Measurements from ENCODE around the gene SLC1A4.
"Not testable (repeated sequence)": the region's sequence is repeated elsewhere in the genome, so short reads cannot be mapped to it uniquely, and the experiment has no call there.

Gene SLC1A4

DNA sequence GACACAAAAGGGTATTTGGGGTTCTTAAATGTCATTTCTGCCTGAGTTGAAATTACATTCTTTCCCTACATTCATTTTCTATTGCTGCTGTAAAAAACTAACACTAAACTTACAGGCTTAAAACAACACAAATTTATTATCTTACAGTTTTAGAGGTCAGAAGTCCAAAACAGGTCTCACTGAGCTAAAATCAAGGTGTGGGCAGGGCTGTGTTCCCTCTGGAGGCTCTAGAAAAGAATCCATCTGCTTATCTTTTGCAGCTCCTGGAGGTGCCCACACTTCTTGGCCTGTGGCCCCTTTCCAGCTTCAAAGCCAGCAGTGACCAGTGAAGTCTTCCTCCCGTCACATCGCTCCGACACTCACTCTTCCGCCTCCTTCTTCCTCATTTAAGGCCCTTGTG is 23.2 kb upstream of the SLC1A4 start:
- no peak for DNase-seq

GRCh38 chr2:64966839-64967238 is 22.4 kb upstream of the SLC1A4 start:
- no peak for DNase-seq

- no peak for DNase-seq
Observed at GRCh38 chr2:64967601-64968000, 21.6 kb upstream of the SLC1A4 start.

DNA sequence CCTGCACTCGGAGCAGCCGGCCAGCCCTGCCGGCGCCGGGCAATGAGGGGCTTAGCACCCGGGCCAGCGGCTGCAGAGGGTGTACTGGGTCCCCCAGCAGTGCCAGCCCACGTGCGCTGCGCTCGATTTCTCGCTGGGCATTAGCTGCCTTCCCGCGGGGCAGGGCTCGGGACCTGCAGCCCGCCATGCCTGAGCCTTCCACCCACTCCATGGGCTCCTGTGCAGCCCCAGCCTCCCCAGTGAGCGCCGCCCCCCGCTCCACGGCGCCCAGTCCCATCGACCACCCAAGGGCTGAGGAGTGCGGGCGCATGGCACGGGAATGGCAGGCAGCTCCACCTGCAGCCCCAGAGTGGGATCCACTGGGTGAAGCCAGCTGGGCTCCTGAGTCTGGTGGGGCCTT is 20.1 kb upstream of the SLC1A4 start:
- DNase-seq, result not testable (repeated sequence)

DNA sequence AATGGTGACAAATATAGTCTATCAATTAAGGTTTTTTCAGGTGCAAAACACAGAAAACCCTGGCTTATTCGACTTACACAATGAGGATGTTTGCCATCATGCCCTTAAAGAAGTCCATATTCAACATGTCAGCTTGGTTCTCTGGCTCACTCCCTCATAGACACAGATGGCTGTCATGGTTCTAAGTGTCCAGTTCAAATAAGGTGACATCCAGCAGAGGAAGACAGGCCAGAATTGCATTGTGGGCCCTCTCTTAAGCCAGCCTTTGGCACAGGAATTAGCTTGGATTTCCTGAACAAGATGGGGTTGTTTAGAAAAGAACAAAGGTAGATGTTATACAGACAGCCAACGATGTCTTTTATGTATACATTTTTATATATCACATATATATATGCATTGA is 18.7 kb upstream of the SLC1A4 start:
- DNase-seq, result no peak

- DNase-seq, result no peak
Observed at GRCh38 chr2:64972426-64972825, 16.8 kb upstream of the SLC1A4 start.

GRCh38 chr2:64972876-64973275 is 16.3 kb upstream of the SLC1A4 start:
- no peak for DNase-seq

- no peak for DNase-seq
Observed at GRCh38 chr2:64975232-64975821, 13.9 kb upstream of the SLC1A4 start.

- DNase-seq, result peak in 1 of 5 experiments; percentile 48
Observed at GRCh38 chr2:64976276-64976675, 12.9 kb upstream of the SLC1A4 start.

GRCh38 chr2:64978514-64979268 is 10.5 kb upstream of the SLC1A4 start:
- peak in 1 of 5 experiments; percentile 30 for DNase-seq

DNA sequence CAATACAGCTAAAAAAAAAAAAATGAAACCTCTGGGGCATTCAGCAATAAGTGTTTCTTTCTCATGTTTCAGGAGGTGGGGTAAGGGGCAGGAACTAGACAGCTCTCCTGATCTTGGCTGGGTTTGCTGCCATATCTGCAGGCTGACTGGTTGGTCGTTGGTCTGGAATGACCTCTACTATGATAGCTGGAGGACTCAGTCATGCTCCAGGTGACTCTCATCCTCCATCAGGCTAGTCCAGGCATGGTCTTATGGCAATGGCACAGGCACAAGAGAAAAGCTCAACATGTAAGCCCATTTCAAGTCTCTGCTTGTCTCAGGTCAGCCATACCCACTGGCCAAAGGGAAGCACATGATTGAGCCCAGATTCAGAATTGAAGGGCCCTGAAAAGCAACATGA is 9.5 kb upstream of the SLC1A4 start:
- DNase-seq, result no peak

GRCh38 chr2:64980183-64980582 is 9.0 kb upstream of the SLC1A4 start:
- DNase-seq, result no peak

DNA sequence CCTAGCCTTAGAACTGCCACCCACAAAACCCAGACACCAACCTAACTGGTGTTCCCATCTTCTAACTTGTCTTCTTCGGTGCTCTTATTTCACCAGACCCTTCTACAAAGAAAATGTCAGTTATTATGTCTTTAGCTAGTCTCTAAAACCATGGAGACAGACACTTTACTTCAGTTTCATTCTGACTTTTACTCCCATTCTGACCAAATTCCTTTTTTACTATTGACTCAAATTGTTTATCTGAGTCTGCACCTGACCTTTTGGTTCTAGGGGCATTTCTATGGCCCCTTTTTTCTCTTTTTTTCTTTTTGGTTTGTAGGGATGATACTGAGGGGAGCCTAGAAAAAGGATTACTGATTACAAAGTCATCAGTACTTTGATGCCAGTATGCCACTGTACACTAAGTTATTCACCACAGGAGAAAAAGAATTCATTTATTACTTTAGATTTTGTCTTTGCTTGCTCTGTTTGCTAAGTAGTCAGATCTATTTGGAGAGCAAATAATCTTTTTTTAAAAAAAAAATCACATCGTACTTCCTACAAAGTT is 6.8 kb upstream of the SLC1A4 start:
- DNase-seq, result peak in 1 of 5 experiments; percentile 77

DNA sequence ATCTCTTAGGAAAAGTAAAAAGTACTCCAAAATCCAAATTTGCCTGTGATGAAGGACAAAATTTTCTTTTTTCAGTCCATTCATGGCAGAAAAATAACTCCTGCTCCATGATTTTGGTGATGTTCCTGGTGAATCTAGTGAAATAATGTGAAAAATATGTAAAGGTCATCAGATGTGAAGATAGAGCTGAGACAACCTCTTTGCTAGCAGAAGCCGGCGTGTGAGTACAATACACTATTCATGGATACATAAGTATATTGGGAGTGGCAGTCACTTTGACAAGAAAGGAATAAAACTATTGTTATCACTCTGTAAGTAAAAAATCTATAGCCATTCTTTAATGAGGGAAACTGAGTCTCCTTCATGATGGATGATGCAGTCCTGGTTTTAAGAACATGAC is 6.3 kb upstream of the SLC1A4 start:
- DNase-seq, result no peak

- DNase-seq, result peak in 1 of 5 experiments; percentile 92
Observed at GRCh38 chr2:64985447-64985846, 3.8 kb upstream of the SLC1A4 start.

GRCh38 chr2:64987001-64987955 is 1.9 kb upstream of the SLC1A4 start:
- DNase-seq, result peak in 1 of 5 experiments; percentile 71

DNA sequence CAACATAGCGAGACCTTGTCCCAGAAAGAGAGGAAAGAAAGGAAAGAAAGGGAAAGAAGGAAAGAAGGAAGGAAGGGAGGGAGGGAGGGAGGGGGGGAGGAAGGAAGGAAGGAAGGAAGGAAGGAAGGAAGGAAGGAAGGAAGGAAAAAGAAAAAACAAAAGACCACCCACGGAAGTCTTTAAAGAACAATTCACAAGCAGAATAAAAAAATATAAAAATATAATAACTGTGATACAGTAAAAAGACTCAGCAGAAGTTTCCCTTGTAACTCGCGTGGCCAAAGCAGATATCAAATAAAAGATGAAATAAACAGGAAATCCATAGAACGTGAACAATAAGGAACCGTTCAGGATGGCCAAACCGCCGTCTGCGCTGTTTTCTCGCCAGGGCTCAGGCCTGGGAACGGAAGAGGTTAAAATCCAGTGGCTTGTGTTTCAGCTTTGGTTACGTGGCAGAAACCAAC is 1.2 kb upstream of the SLC1A4 start:
- DNase-seq, result no peak

DNA sequence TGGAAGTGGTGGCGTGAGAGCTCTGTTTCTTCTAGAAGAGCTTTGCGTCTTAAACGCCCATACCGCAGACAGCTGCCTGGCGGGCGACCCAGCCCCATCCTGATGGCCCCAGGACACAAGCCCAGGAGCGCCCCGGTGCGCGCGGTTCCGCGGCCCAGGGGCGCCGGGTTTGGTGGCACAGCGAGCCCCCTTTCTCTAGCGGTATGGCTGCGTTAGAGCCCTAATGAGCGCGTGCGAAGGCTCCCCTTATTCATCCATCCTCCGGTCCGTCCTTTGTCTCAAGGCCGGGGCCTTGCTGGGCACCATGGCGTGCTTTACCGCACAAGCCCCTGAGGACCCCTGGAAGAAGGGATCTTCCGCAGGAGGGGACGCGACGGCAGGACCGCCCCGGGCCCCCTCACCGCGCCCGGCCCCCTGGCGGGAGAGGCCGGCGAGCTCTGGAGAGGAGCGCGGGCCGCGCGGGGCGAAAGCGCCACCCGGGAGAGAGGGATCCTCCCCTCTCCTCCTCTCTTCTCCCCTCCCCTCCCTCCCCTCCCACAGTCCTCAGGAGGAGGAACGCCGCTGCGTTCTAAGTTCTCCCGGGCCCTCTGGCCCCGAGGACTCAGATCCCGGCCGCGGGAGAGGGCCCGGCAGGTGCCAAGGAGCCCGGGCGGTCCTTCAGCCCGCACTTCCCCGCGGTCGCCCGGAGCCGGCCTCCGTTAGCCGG is 626 bp upstream of the SLC1A4 start:
- peak; percentile 13 to 98 (median 38) for DNase-seq

DNA sequence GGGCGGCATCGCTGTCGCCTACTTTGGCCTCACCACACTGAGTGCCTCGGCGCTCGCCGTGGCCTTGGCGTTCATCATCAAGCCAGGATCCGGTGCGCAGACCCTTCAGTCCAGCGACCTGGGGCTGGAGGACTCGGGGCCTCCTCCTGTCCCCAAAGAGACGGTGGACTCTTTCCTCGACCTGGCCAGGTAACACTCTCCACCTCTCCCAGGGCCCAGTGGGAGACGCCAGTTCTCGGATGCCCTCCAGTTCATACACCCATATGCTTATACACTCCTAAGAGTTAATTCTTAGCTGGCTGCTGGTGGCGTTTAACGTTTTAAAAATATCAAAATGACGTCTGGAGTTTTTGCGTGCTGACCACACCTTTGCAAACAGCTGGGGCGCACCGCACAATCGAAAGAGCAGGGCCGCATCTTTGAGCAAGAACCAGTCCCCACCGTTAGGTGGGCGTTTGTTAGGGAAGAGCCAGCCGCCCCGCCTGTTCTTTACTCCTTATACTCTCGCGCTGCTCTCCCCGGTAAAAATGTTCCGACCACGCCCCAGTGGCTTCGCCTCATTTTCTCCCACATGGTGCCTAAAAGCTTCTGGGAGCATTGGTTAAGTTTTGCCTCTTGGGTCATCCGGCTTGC is 899 bp downstream of the SLC1A4 start:
- no peak for DNase-seq

GRCh38 chr2:64990876-64991275 is 1.7 kb downstream of the SLC1A4 start:
- DNase-seq, result no peak

- DNase-seq, result no peak
Observed at GRCh38 chr2:64992218-64992617, 3.0 kb downstream of the SLC1A4 start.

DNA sequence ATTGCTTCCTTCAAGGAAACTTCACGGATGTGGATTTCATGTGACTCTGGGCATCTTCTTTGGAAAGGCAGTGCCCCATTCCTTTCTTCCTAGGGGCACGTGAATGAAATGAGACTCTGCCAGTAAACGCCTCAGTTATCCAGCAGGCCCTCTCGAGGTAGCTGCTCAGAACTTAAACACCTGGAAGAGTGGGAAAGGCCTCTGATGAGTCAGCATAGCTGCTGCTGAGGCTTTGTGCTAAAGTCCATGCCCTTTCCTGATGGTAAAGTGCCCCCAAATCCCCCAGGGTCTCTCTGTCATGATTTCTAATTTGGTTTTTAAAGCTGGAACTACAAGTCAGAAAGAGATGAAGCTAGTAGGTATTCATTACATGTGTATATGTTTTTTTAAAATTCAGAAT is 3.8 kb downstream of the SLC1A4 start:
- no peak for DNase-seq
